Heart right ventricle (tissue), 16 donors: ENCODE results near the gene EPN1. TPM values are rescaled to one million over a fixed set of nuclear protein-coding genes. Genes with fewer than 3 reads are reported as not detected.
A peak's percentile ranks its signal among the peaks of the same experiment; 100 is the strongest.

Source experiments
- ATAC-seq, 8 donors: fragments of 200-7000 bp; cut with Tn5 transposase; one replicate each; pipeline ENCODE4 v1.9.1; 2020; ENCODE audit warnings: mild to moderate bottlenecking in 8 of 8, moderate library complexity in 8 of 8, moderate number of reproducible peaks in 1 of 8
- DNase-seq, 2 donors: peaks; one replicate each; pipeline ENCODE4 v3.0.0-alpha.2; 2020
- H3K27ac ChIP-seq, 10 donors: fragments of 200-600 bp; sonication (generic) in 2 of 10; one replicate each; pipeline versions ENCODE4 v1.5.0 to v1.8.0; 2020 to 2022; ENCODE audit warnings: mild to moderate bottlenecking in 3 of 10
- H3K27me3 ChIP-seq, 7 donors: fragments of 200-600 bp; one replicate each; pipeline ENCODE4 v1.8.0; 2021 to 2022; ENCODE audit warnings: mild to moderate bottlenecking in 2 of 7
- H3K36me3 ChIP-seq, 9 donors: fragments of 200-600 bp; sonication (generic) in 1 of 9; one replicate each; pipeline versions ENCODE4 v1.5.0 to v1.8.0; 2020 to 2022; ENCODE audit warnings: mild to moderate bottlenecking in 2 of 9
- H3K4me1 ChIP-seq, 9 donors: fragments of 200-600 bp; sonication (generic) in 1 of 9; one replicate each; pipeline versions ENCODE4 v1.5.0 to v1.8.0; 2020 to 2022; ENCODE audit warnings: mild to moderate bottlenecking in 4 of 9
- H3K4me3 ChIP-seq, 10 donors: fragments of 200-600 bp; sonication (generic) in 2 of 10; one replicate each; pipeline versions ENCODE4 v1.5.0 to v1.8.0; 2020 to 2022; ENCODE audit warnings: mild to moderate bottlenecking in 7 of 10, moderate library complexity in 2 of 10
- H3K9me3 ChIP-seq, 11 donors: fragments of 200-600 bp in 10 of 11; sonication (generic) in 2 of 11; one replicate each; pipeline versions ENCODE4 v1.5.0 to v1.8.0; 2013 to 2022; ENCODE audit warnings: mild to moderate bottlenecking in 2 of 11, control low read depth in 1 of 11, moderate library complexity in 1 of 11
- CTCF ChIP-seq, 9 donors: fragments of 200-600 bp; sonication (generic) in 2 of 9; IDR thresholded peaks; one replicate each; pipeline versions ENCODE4 v1.5.0 to v1.8.0; 2021 to 2022; ENCODE audit warnings: antibody characterized with exemption in 9 of 9, mild to moderate bottlenecking in 5 of 9, moderate library complexity in 1 of 9
- WGBS, 2 donors: extraction: QIAGEN DNeasy Blood & Tissue Kit; methylation state at CpG; one replicate each; pipeline ENCODE4 v1.1.7; 2013; ENCODE audit warnings: inconsistent platforms in 1 of 2; 5-methylcytosine and 5-hydroxymethylcytosine counted together
- intact Hi-C, 10 donors: fragments of 100-400 bp; cut with DNase I; formaldehyde crosslinking; loops; one replicate each; pipeline versions ENCODE4 v1.11.1 to v1.14.2; 2022
- polyA plus RNA-seq, 2 donors: library from polyadenylated mRNA; stranded (reverse); fragments of 200-250 nt; gene quantifications; one replicate each; pipeline ENCODE4 v1.2.3, GENCODE V29; 2013
- total RNA-seq, 10 donors: library from RNA; stranded (reverse); fragmentation: NEBNext Ultra II Directional in 3 of 10; extraction: Animal tissue kit (Norgen Biotek cat#: 25700) in 3 of 10; gene quantifications; one replicate each; pipeline versions ENCODE4 v1.2.1 to v1.2.4, GENCODE V29; 2021 to 2023
- donor health status: Arrhythmogenic right ventricular cardiomyopathy.
- donor health status: ischemic (EF 13 %, LVEDD 7.1; RV severe dilation, severe dysfunction).
- donor health status: healthy with polysubstance abuse.
- donor health status: DM: no; HTN: yes; CAD: no.
- donor health status: DM: no; HTN: no; CAD: no.
- donor health status: ischemic (EF 25% LVEDD 6.9; RV normal size, moderate dysfunction).
- donor health status: ischemic (EF 25% LVEDD 5.7; RV mildly dilated, moderate dysfunction).
- donor health status: healthy.
- donor health status: DM: yes; HTN: yes; CAD: no.
- donor health status: Ischemic cardiomyopathy.
- donor health status: ischemic (EF 35%, LVEDD 5.7; RV mildly dilated, moderate dysfunction).
- donor health status: nonischemic (EF 11% LVEDD 7.7; RV severe dilation, severe dysfunction).
- donor health status: DM: yes; HTN: yes; CAD: no.
- donor health status: PGD.
- donor health status: ischemic (EF 29% LVEDD 5.4; RV normal size, mild dysfunction).
- donor health status: nonischemic (EF 23%, LVEDD 6.1; RV moderate dilation, normal function).

The EPN1 gene
- total and polyA plus RNA-seq, 12 donors: 127 to 305 (median 138) TPM

- intact Hi-C loops: no loop called here
- Histone ChIP-seq H3K27me3 (no peaks in the 10 kb centered on the region), H3K27ac (no peak overlapping the region), H3K9me3 (no peaks in the 10 kb centered on the region), H3K4me3 (no peak overlapping the region), H3K4me1 (peaks cover 0 to 20% (median 12%) of the 10 kb centered on the region in 9 donors), H3K36me3 (peaks cover 0 to 85% (median 35%) of the 10 kb centered on the region in 9 donors)
- TF ChIP-seq CTCF (IDR thresholded peaks at IDR 0.05): no peak
- DNase-seq: no peak
- peak in 1 of 8 donors; percentile 67 for ATAC-seq
- WGBS, 2 donors: 67 to 73% methylated on average over 23 of the region's 23 CpGs
Observed at GRCh38 chr19:55670280-55671053, 4.6 kb upstream of the EPN1 start.

- Histone ChIP-seq H3K9me3 (no peaks in the 10 kb centered on the region), H3K4me3 (no peak overlapping the region), H3K4me1 (peaks cover 0 to 25% (median 18%) of the 10 kb centered on the region in 9 donors), H3K36me3 (peaks cover 0 to 79% (median 29%) of the 10 kb centered on the region in 9 donors), H3K27ac (no peak overlapping the region), H3K27me3 (no peaks in the 10 kb centered on the region)
- TF ChIP-seq CTCF (IDR thresholded peaks at IDR 0.05): no peak
- 69 to 70% methylated on average over 2 of the region's 2 CpGs for WGBS, 2 donors
- DNase-seq: no peak
- ATAC-seq: no peak
- intact Hi-C loops: no loop called here
Observed at GRCh38 chr19:55671054-55671378, 4.0 kb upstream of the EPN1 start.

GRCh38 chr19:55672418-55672817, 2.6 kb upstream of the EPN1 start:
- peaks cover 9 to 39% (median 32%) of the 10 kb centered on the region in 9 donors for H3K4me1 ChIP-seq
- no peak overlapping the region for H3K27ac ChIP-seq
- 81% methylated on average over 5 of the region's 5 CpGs for whole genome bisulfite sequencing, 2 donors
- intact Hi-C loops: loop anchor here in 1 of 10 donors (2.0 kb wide), 1 partner anchor 16 kb away; no protein-coding TSS in a partner anchor
- ATAC-seq: no peak
- H3K9me3 ChIP-seq: no peaks in the 10 kb centered on the region
- H3K27me3 ChIP-seq: no peaks in the 10 kb centered on the region
- no peak overlapping the region for H3K4me3 ChIP-seq
- H3K36me3 ChIP-seq: peaks cover 0 to 70% (median 21%) of the 10 kb centered on the region in 9 donors
- TF ChIP-seq CTCF (IDR thresholded peaks at IDR 0.05): no peak
- DNase-seq: no peak

GRCh38 chr19:55673465-55673864, 1.6 kb upstream of the EPN1 start:
- Histone ChIP-seq H3K4me1 (peaks cover 13 to 48% (median 40%) of the 10 kb centered on the region in 9 donors), H3K4me3 (no peak overlapping the region), H3K9me3 (no peaks in the 10 kb centered on the region), H3K27me3 (no peaks in the 10 kb centered on the region), H3K36me3 (peaks cover 0 to 69% (median 18%) of the 10 kb centered on the region in 9 donors), H3K27ac (no peak overlapping the region)
- 75 to 80% methylated on average over 9 of the region's 9 CpGs for WGBS, 2 donors
- DNase-seq (no peak), ATAC-seq (no peak)
- intact Hi-C loops: loop anchor here in 1 of 10 donors (2.0 kb wide), 1 partner anchor 17 kb away; no protein-coding TSS in a partner anchor
- TF ChIP-seq CTCF (IDR thresholded peaks at IDR 0.05): no peak
